D721Med (cell line): ENCODE data around the gene TSPOAP1.

ENCODE experiments used
- DNase-seq: peaks from one replicate; pipeline ENCODE4 v3.0.0; 2011; ENCODE audit warnings: low spot score; ENCODE audit not compliant: insufficient read length
- FAIRE-seq: peaks from 2 replicates; lab custom pipeline; 2011; peaks lifted over from hg19 to GRCh38; lab: Jason Lieb, UNC
- TF ChIP-seq, protein P1 (sequence below): IDR thresholded peaks from 2 replicates; pipeline ENCODE4 v1.5.1; 2012; ENCODE audit warnings: mild to moderate bottlenecking, control low read depth; ENCODE audit not compliant: insufficient read depth; ENCODE audit errors: missing control alignments

The TSPOAP1 gene

DNA sequence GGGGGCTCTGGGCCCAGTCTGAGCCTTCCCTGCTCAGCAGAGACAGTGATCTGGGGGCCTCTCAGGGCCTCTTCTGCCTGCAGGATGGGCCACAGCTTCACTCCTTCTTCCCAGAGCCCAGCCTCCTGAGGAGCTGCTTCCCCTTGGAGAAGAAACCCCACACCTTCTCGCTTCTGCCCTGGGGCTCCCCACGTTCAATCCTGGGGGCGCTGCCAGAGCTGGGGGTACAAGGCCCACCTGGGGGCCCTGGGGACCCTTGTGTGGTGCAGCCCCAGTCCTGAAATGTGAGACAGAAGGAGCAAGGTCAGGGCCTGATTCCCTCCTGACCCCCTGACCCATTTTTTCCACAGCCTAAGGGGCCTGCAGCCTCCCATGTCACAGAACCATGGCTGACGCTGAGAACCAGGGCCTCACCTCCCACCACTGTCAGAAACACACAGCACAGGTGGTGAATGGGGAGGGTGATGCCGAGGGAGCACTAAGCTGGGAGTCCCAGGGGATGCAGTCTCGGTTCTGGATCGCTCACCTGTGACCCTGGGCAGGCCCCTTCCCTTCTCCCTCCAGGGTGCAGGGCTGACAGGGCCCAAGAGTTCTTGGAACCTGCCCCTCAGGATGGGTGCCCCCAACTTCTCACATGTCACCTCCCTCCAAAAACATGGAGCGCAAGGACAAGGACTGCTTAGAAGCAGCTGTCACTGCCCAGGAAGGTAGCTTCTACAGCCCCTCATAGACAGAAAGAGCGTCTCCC, 26.2 kb downstream of the TSPOAP1 start:
- peak; percentile 10 for DNase-seq
- no peak for FAIRE-seq
- TF ChIP-seq, protein P1, sequence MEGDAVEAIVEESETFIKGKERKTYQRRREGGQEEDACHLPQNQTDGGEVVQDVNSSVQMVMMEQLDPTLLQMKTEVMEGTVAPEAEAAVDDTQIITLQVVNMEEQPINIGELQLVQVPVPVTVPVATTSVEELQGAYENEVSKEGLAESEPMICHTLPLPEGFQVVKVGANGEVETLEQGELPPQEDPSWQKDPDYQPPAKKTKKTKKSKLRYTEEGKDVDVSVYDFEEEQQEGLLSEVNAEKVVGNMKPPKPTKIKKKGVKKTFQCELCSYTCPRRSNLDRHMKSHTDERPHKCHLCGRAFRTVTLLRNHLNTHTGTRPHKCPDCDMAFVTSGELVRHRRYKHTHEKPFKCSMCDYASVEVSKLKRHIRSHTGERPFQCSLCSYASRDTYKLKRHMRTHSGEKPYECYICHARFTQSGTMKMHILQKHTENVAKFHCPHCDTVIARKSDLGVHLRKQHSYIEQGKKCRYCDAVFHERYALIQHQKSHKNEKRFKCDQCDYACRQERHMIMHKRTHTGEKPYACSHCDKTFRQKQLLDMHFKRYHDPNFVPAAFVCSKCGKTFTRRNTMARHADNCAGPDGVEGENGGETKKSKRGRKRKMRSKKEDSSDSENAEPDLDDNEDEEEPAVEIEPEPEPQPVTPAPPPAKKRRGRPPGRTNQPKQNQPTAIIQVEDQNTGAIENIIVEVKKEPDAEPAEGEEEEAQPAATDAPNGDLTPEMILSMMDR, result no peak

DNA sequence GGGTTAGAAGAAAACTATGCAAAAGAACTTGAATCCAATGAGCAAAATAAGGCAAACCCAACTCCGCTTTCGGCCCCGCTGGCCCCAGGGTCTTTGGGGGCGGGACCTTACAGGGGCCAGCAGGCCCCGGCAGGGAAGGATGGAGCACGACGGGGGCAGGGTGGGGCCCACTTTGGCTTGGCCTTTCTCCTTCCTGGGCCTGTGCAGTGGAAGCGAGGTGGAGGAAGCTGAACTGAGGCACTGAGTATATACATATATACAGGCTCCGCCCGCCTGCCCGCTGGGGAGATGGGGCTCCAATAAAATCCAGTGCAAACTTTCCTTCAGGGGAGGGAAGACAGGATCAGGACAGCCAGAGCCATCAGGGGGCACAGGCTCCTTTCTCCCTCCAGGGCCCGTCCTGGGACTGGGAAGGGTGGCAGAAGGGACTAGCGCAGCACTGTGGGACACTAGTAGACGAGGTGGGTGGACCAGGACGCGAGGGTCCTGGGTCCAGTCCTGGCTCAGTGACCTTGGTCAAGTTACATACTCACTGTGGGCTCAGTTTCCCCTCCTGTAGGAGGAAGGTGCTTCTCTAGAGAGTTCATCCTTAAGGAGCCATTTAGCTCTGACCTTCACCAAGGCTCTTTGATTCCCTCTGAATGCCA, 27.0 kb downstream of the TSPOAP1 start:
- no peak for DNase-seq
- TF ChIP-seq, protein P1, result no peak
- no peak for FAIRE-seq

DNA sequence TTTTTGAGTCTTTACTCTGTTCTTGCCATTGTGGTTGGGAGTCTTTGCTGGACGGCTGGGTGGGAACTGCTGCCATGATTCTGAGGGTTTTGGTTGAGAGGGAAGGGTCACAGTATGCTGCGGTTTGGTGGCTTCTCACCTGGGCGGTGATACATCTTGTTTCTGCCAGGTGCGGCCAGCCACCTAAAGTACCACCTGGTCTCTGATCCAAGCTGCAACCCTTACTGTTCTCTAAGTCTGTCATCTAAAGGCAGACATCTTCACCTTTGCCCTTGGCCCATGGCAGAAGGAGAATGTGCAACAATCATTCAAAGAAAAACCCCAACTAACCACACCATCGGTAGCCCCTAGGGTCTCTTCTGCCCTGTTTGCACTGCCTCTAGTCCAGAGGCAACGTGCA, 28.3 kb downstream of the TSPOAP1 start:
- FAIRE-seq (no peak), DNase-seq (no peak)
- TF ChIP-seq, protein P1, result no peak

DNA sequence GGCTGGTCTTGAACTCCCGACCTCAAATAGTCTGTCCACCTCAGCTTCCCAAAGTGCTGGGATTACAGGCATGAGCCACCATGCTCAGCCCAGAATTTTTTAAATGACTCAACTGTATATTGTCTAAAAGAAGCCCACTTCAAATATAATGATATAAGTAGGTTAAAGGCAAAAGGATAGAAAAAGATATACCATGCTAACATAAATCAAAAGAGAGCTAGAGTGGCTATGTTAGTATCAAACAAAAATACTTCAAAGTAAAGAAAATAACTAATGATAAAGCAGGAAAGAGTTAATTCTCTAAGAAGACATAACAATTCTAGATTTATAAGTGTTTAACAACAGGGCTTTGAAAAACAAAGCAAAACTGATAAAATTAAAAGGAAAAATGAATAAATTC, 34.6 kb downstream of the TSPOAP1 start:
- DNase-seq (no peak), FAIRE-seq (no peak)
- TF ChIP-seq, protein P1, result no peak

DNA sequence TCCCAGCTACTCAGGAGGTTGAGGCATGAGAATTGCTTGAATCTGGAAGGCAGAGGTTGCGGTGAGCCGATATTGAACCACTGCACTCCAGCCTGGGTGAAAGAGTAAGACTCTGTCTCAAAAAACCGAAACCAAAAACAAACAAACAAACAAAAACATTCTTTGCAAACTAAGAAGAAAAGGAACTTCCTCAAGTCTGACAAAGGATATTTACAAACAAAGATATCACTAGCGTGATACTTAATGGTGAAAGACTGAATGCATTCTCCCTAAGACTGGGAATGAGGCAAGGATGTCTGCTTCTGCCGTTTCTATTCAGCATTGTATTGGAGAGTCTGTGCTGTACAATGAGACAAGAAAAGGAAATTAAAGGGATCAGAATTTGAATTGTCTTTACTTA, 37.3 kb downstream of the TSPOAP1 start:
- no peak for DNase-seq
- TF ChIP-seq, protein P1, result no peak
- no peak for FAIRE-seq

DNA sequence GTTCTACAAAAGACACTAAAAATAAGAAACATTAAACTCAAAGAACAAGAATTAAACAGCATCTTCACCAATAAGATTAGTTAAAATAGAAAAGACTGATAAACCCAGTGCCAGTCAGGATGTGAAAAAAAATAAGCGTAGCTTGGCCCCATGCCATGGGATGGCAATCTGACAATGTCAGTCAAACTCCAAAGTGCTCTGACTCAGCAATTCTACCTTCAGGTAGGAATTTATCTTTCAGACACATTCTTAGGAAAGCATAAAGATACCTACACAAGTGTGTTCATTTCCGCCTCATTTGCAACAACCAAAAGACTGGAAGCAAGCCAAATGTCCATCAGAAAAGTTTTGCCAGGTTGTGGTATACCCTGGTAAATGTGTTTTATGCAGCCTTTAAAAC, 38.7 kb downstream of the TSPOAP1 start:
- TF ChIP-seq, protein P1, result no peak
- FAIRE-seq, result no peak
- DNase-seq, result no peak

DNA sequence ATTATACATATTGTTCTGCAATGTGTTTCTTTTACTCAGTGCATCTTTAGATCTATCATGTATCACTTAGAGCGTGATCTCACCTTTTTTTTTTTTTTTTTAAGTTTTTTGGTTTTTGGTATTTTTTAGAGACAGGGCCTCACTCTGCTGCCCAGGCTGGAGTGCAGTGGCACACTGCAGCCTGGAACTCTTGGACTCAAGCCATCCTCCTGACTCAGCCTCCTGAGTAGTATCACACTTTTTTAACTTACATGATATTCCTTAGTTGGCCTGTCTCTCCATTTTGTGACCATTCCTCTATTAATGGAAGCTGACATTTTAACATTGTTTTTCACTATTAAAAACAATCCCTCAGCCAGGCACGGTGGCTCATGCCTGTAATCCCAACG, 43.2 kb downstream of the TSPOAP1 start:
- DNase-seq (no peak), FAIRE-seq (no peak)
- TF ChIP-seq, protein P1, result no peak
